ENCODE measurements around the gene LRRC40. TPM values are rescaled to one million over a fixed set of nuclear protein-coding genes. Genes with fewer than 3 reads are reported as not detected.

Gene LRRC40
- total and polyA plus RNA-seq, 9 of the 15 experiments (the other 6 are each of a cell fraction or from before 2014, with no cell fraction given) = 16.1 to 36.2 (median 30.9) TPM

GRCh38 chr1:70222716-70223235, 17.4 kb upstream of the LRRC40 start (continued):
- no peak for TF ChIP-seq ZNF609 (CRISPR knock-in tag; IDR thresholded peaks at IDR 0.05; ENCODE audit: borderline replicate concordance)
- TF ChIP-seq NCOA6 (IDR thresholded peaks at IDR 0.05) = no peak
- TF ChIP-seq KDM5B (IDR thresholded peaks at IDR 0.05; ENCODE audit: insufficient replicate concordance, low read depth, low read length) = no peak
- no peak for TF ChIP-seq TCF7L2 (IDR thresholded peaks at IDR 0.05; ENCODE audit: low read depth, low read length)
- no peak for TF ChIP-seq MBD1 (CRISPR knock-in tag; IDR thresholded peaks at IDR 0.05)
